Stimulated activated naive CD4-positive, alpha-beta T cell (primary cell): ENCODE data around the gene UBE2C.
A peak's percentile ranks its signal among the peaks of the same experiment; 100 is the strongest.
"Not testable (repeated sequence)": the region's sequence is repeated elsewhere in the genome, so short reads cannot be mapped to it uniquely, and the experiment has no call there.

Experiments used
- DNase-seq, 6 experiments: peaks; one replicate each; lab custom pipeline; 2025; lab: John Stamatoyannopoulos, UW

Gene UBE2C

DNA sequence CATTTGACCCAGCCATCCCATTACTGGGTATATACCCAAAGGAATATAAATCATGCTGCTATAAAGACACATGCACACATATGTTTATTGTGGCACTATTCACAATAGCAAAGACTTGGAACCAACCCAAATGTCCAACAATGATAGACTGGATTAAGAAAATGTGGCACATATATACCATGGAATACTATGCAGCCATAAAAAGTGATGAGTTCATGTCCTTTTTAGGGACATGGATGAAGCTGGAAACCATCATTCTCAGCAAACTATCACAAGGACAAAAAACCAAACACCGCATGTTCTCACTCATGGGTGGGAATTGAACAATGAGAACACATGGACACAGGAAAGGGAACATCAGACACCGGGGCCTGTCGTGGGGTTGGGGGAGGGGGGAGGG, 14.5 kb upstream of the UBE2C start:
- DNase-seq, result not testable (repeated sequence)

DNA sequence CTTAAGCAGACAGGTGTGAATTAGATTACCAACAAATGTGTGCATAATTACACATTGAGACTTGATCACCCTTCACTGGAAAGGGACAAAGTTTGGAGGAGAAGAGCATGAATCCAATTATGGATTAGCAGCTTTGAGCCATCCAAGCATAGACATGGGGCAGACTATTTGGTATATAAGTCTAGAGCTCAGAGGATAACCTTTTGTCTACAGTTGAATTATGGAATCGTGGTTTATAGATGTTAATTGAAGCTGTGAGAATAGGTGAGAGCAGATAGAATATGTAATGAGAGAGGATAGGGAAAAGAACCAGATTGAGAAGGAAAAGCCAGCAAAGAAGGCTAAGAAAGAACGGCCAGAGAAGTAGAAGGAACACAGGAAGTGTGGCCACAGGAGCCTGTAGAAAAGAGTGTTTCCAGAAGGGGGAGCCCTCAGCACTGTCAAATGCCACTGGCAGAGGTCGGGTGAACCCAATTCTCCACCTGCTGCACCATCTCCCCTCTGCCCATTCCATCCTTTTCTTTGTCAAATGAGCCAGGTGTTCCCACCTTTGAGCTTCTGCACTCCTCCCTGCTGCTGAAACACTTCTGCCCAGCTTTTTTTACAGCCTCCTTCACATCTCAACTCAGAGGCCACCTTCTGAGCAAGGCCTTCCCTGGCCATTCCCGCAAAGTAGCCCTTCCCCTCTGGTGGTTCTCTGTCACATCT, 13.4 kb upstream of the UBE2C start:
- peak; percentile 19 to 73 (median 46) for DNase-seq

- no peak for DNase-seq
These were observed 10.6 kb upstream of the UBE2C start for GRCh38 chr20:45801851-45802250.

DNA sequence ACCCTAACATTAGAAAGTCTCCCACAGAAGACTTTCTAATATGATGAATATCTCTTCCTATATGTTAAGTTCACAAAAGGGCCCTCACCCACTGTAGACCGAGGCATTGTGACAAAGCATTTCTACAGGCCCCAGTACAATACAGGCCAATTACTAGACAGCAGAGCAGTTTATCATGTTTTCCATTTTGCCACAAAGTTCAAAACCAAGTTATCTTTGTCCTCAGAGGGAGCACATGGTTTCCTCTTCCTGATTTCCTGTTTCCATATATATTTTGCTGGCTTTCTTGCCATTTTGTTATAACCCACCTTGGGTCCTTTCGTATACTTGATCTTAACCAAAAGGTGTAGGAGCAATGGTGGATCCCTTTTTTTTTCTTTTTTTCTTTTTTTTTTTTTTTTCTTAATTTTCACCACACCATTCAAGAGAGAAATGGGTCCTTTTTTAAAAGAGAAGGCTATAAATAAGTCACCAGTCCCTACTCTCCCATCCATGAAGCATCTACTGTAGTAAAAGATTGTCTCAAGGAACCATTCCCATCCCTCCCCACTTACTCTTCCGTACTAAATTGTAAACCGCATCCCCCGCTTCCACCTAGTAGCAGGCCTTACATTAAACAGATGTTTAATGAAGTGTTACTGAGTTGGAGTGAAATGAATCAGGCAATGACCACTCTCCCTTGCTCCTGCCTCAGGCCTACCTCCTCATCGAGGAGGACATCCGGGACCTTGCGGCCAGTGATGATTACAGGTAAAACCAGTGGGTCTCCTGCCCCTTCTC, 2.1 kb upstream of the UBE2C start:
- no peak for DNase-seq

DNA sequence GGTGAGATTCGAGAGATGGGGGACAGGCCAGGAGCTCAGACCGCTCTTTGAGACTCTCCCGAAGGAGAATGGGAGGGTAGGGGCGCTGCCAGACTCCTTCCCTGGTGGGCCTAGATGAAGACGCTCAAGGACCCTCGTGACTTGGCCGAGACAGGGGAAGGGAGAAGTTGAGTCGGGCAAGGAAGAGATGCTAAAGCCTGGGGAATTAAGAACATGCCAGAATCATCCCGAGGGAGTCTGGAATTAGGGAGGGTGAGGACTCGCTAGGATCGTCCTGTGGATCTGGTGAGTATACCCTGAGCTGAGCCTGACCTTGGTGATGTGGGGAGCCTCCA, 529 bp downstream of the UBE2C start:
- DNase-seq, result no peak

DNA sequence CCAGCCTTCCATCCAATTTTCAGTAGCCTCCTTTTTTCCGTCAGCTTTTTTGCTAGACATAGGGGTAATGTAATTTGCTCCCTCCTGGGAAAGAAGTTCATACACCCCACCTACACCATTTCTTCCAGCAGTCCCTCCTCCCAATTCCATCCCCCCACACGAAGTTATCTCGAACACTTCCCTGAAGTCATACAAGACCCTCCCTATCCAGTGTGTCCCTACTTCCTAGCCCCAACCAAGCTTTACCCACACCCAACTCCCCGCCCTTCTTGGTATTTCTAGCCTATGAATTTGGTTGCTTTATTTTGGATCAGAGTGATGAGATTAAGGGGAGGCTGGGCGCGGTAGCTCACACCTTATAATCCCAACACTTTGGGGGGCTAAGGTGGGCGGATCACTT, 1.0 kb downstream of the UBE2C start:
- DNase-seq, result no peak

GRCh38 chr20:45814314-45814713, 1.9 kb downstream of the UBE2C start:
- no peak for DNase-seq

GRCh38 chr20:45816951-45817350, 4.5 kb downstream of the UBE2C start:
- no peak for DNase-seq

GRCh38 chr20:45817376-45818194, 5.1 kb downstream of the UBE2C start:
- DNase-seq, result no peak

GRCh38 chr20:45818239-45818638, 5.8 kb downstream of the UBE2C start:
- no peak for DNase-seq

- DNase-seq, result no peak
These were observed 7.0 kb downstream of the UBE2C start for GRCh38 chr20:45819466-45819865.

GRCh38 chr20:45821947-45822346, 9.5 kb downstream of the UBE2C start:
- no peak for DNase-seq

DNA sequence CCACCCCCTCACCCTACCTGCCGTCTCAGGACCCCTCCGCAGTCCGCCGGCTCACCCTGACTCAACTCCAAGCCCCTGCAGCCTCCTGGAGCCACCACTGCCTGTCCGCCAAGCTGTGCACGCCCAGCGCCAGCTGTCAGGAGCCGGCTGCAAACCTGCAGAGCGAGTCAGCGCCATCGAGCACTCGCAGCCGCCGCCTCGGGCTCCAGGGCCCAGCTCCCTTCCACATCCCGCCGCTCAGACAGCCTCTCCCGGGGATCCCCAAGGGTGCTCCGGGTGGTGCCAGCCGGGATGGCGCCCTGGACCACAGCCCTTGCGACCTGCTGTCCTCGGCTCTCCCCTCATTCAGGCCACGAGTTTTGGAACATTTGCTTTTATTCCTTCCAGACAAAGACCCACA, 10.4 kb downstream of the UBE2C start:
- peak in 1 of 6 experiments; percentile 9 for DNase-seq

GRCh38 chr20:45823949-45824835, 11.7 kb downstream of the UBE2C start:
- peak in 5 of 6 experiments; percentile 9 to 40 (median 24) for DNase-seq

DNA sequence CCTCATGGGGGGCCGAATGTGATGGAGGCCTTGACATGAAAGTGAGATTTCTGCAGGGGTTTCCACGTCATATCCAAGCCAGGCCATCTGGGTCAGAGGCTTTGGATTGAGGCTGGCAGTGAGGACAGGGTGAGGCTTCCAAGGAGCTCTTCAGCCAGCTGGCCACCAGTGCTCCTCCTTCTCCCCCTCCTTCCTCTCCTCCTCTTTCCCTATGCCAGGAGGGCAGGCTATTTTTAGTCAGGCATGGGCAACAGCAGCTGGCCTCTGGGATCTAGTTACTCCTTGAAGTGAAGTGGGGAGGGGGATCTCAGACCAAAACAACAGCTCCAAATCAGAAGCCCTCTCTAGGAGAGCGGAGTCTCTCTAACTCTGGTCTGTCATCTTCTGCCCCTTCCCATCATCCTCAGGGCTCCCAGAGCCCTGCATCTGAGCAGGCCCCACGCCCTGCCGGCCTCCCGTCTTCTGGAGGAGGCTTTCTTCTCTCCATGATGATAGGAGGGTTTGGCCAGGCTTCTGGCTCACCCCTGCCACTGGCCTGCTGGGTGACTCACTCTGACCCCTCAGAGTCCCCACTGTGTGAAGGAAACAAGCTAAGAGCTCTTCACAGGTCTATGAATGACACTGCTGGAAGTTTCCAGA, 14.1 kb downstream of the UBE2C start:
- DNase-seq, result no peak

GRCh38 chr20:45827030-45827652, 14.7 kb downstream of the UBE2C start, which contains the start of gene TNNC2:
Gene TNNC2 (minus strand): TSS chr20:45827312. CDS start chr20:45827248, 64 bp downstream.
- no peak for DNase-seq

- DNase-seq, result no peak
These were observed 15.3 kb downstream of the UBE2C start for GRCh38 chr20:45827712-45828111.

- DNase-seq, result no peak
These were observed 16.1 kb downstream of the UBE2C start for GRCh38 chr20:45828589-45828988.

GRCh38 chr20:45829673-45830106, 17.2 kb downstream of the UBE2C start:
- not testable (repeated sequence) for DNase-seq

DNA sequence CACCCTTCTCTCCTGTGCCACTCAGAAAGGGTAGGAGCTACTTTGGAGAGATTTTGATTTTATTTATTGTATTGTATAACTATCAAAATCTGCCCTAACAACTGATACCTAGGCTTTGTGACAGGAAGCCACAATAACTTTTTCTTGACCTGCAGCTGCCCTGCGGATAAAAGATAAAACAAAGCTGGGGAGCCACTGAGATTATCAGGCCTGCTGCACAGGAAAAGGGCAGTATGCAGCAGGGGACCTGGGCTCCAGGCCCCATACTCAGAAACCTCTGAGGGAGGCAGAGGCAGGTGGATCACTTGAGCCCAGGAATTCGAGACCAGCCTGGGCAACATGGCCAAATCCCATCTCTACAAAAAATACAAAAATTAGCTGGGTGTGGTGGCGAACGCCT, 20.2 kb downstream of the UBE2C start:
- no peak for DNase-seq
